GM21528 (cell line): ENCODE measurements around the gene OR2V1.

Experiments
- ATAC-seq: cut with Tn5 transposase; IDR thresholded peaks from one replicate; pipeline ENCODE4 v1.9.1; 2021; ENCODE audit warnings: mild to moderate bottlenecking, moderate library complexity; ENCODE audit not compliant: unreplicated experiment, low FRiP score

OR2V1 gene

DNA sequence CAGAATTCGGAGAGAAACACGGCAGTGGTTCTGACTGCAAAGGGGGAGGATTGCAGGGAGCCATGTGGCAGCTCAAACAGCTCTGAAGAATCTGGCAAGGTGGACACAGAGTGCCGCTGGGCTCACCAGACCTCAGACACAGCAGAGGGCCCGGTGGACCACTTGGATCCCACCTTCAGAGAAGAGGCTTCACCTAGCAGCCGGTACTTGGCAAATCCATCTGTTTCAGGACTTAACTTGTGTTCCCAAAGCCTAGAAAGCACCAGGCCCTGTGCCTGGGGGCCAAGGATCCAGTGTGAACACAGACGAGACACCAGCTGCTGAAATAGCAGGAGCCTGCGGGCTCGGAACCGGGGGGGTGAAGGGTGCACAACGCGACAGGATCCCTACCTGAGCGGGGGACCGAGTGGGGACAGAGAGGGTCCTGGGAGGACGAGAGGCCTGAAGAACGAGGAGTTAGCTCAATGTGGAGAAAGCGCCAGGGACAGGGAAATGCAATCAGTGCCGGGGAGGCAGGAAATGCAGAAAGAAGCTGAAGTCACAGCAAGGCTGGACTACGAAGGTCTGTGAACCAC is 46.3 kb downstream of the OR2V1 start:
- ATAC-seq, result no peak

DNA sequence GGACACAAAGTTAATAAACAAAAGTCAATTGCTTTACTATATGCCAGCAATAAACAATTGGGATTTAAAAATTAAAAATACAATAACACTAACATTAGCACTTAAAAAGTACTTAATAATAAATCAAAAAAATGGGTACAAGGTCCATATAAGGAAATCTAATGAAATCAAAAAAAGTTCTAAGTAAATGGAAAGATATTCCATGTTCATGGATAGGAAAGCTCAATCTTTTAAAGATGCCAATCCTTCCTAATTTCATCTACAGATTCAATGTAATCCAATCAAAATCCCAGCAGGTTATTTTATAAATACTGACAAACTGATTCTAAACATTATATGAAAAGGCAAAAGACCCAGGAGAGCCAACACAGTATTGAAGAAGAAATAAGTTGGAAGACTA is 49.0 kb downstream of the OR2V1 start:
- ATAC-seq, result no peak

DNA sequence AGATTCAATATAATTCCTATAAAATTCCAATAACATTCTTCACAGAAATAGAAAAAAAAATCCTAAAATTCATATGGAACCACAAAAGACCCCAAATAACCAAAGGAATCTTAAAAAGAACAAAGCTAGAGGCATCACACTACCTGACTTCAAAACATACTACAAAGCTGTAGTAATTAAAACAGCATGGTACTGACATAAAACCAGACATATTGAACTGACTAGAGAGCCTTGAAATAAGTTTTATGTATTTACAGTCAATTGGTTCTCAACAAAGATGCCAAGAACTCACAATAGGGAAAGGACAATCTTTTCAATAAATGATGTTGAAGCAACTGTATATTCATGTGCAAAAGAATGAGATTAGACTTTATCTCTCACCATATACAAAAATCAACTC is 54.0 kb downstream of the OR2V1 start:
- ATAC-seq, result no peak
